ENCODE measurements around the gene FRAS1. TPM values are rescaled to one million over a fixed set of nuclear protein-coding genes. Genes with fewer than 3 reads are reported as not detected.

FRAS1 gene
- total RNA-seq, 1 experiment from 2014 or later = 3.4 TPM

- H3K79me2 ChIP-seq (ENCODE audit: low read length) = no peaks in the 10 kb centered on the region
- no peak overlapping the region for H3K4me3 ChIP-seq (ENCODE audit: low read length)
- H3F3A ChIP-seq (ENCODE audit: low read length, unreplicated experiment) = no peaks in the 10 kb centered on the region
- H3K9ac ChIP-seq (ENCODE audit: low read length) = no peak overlapping the region
- DNase-seq (no peak), ATAC-seq (no peak)
- intact Hi-C loops (cut with micrococcal nuclease) = no loop called here
- no peaks in the 10 kb centered on the region for H3K27me3 ChIP-seq (ENCODE audit: low read length)
- no TSS peak for BruUV-seq (replicated peaks)
- no peak overlapping the region for H2AFZ ChIP-seq (ENCODE audit: low read length)
- no peaks in the 10 kb centered on the region for H3K9me2 ChIP-seq (replicated peaks; ENCODE audit: low read length)
- H3K36me3 ChIP-seq (ENCODE audit: low read depth, low read length) = no peaks in the 10 kb centered on the region
- H3K9me3 ChIP-seq (ENCODE audit: low read length) = no peaks in the 10 kb centered on the region
- no peak overlapping the region for H3K4me2 ChIP-seq (ENCODE audit: low read length)
- ChIA-PET POLR2A (ENCODE audit: unreplicated experiment) (no interaction called here), CTCF (no interaction called here)
- TF ChIP-seq CTCF (conservative IDR thresholded peaks at IDR 0.05; ENCODE audit: low read depth, low read length) (no peak), EZH2phosphoT487 (IDR thresholded peaks at IDR 0.05; ENCODE audit: borderline replicate concordance, low read length) (no peak), EZH2 (IDR thresholded peaks at IDR 0.05; ENCODE audit: low read length, unreplicated experiment) (no peak)
- H3K27ac ChIP-seq (ENCODE audit: low read length) = no peak overlapping the region
- no peaks in the 10 kb centered on the region for H3K4me1 ChIP-seq (ENCODE audit: insufficient read depth, low read length)
- H4K20me1 ChIP-seq (ENCODE audit: low read length) = no peaks in the 10 kb centered on the region
Observed at GRCh38 chr4:78363031-78363570, 306.0 kb downstream of the FRAS1 start.

- H3K4me3 ChIP-seq (ENCODE audit: low read length) = no peak overlapping the region
- no peak overlapping the region for H3K27ac ChIP-seq (ENCODE audit: low read length)
- peaks cover 10% of the 10 kb centered on the region for H3K4me1 ChIP-seq (ENCODE audit: insufficient read depth, low read length)
- no peaks in the 10 kb centered on the region for H4K20me1 ChIP-seq (ENCODE audit: low read length)
- H3K27me3 ChIP-seq (ENCODE audit: low read length) = no peaks in the 10 kb centered on the region
- no peaks in the 10 kb centered on the region for H3F3A ChIP-seq (ENCODE audit: low read length, unreplicated experiment)
- ATAC-seq (no peak), DNase-seq (no peak)
- no peaks in the 10 kb centered on the region for H3K79me2 ChIP-seq (ENCODE audit: low read length)
- BruUV-seq (replicated peaks) = no TSS peak
- ChIA-PET POLR2A (ENCODE audit: unreplicated experiment) (no interaction called here), CTCF (no interaction called here)
- H3K36me3 ChIP-seq (ENCODE audit: low read depth, low read length) = no peaks in the 10 kb centered on the region
- H2AFZ ChIP-seq (ENCODE audit: low read length) = no peak overlapping the region
- TF ChIP-seq EZH2phosphoT487 (IDR thresholded peaks at IDR 0.05; ENCODE audit: borderline replicate concordance, low read length) = no peak
- TF ChIP-seq CTCF (conservative IDR thresholded peaks at IDR 0.05; ENCODE audit: low read depth, low read length) = no peak
- TF ChIP-seq EZH2 (IDR thresholded peaks at IDR 0.05; ENCODE audit: low read length, unreplicated experiment) = no peak
- H3K9me2 ChIP-seq (replicated peaks; ENCODE audit: low read length) = no peaks in the 10 kb centered on the region
- intact Hi-C loops (cut with micrococcal nuclease) = no loop called here
- H3K9ac ChIP-seq (ENCODE audit: low read length) = no peak overlapping the region
- no peak overlapping the region for H3K4me2 ChIP-seq (ENCODE audit: low read length)
- H3K9me3 ChIP-seq (ENCODE audit: low read length) = no peaks in the 10 kb centered on the region
Observed at GRCh38 chr4:78369679-78370078, 312.6 kb downstream of the FRAS1 start.

- Histone ChIP-seq H3K4me1 (ENCODE audit: insufficient read depth, low read length) (peaks cover 10% of the 10 kb centered on the region), H4K20me1 (ENCODE audit: low read length) (no peaks in the 10 kb centered on the region), H3K79me2 (ENCODE audit: low read length) (no peaks in the 10 kb centered on the region), H3K4me2 (ENCODE audit: low read length) (no peak overlapping the region), H3K9me3 (ENCODE audit: low read length) (no peaks in the 10 kb centered on the region), H3K4me3 (ENCODE audit: low read length) (no peak overlapping the region), H3K27ac (ENCODE audit: low read length) (no peak overlapping the region), H3K36me3 (ENCODE audit: low read depth, low read length) (no peaks in the 10 kb centered on the region), H3K27me3 (ENCODE audit: low read length) (no peaks in the 10 kb centered on the region), H2AFZ (ENCODE audit: low read length) (no peak overlapping the region), H3K9me2 (replicated peaks; ENCODE audit: low read length) (no peaks in the 10 kb centered on the region), H3F3A (ENCODE audit: low read length, unreplicated experiment) (no peaks in the 10 kb centered on the region), H3K9ac (ENCODE audit: low read length) (no peak overlapping the region)
- no peak for TF ChIP-seq CTCF (conservative IDR thresholded peaks at IDR 0.05; ENCODE audit: low read depth, low read length)
- TF ChIP-seq EZH2 (IDR thresholded peaks at IDR 0.05; ENCODE audit: low read length, unreplicated experiment) = no peak
- no peak for TF ChIP-seq EZH2phosphoT487 (IDR thresholded peaks at IDR 0.05; ENCODE audit: borderline replicate concordance, low read length)
- peak; percentile 58 for DNase-seq
- ATAC-seq = no peak
- ChIA-PET POLR2A (ENCODE audit: unreplicated experiment) (no interaction called here), CTCF (interaction anchor here (0.6 kb wide), 1 partner anchor 311 kb away, joined by 5 read pairs; no protein-coding TSS in a partner anchor)
- intact Hi-C loops (cut with micrococcal nuclease) = no loop called here
- no TSS peak for BruUV-seq (replicated peaks)
Observed at GRCh38 chr4:78370631-78371372, 313.7 kb downstream of the FRAS1 start.

All from PC-3 (cell line).